Gastroesophageal sphincter (tissue), 3 donors: ENCODE measurements around the gene CFAP97D2.

ENCODE experiments used
- CTCF ChIP-seq, 4 experiments: fragments of 200-600 bp in 2 of 4; fragments of 450-650 bp in 2 of 4; sonication (generic) in 1 of 4; IDR thresholded peaks; one replicate each; pipeline ENCODE4 v1.5.1; 2017 to 2019; ENCODE audit warnings: antibody characterized with exemption in 4 of 4, mild to moderate bottlenecking in 2 of 4, moderate library complexity in 2 of 4
- EP300 ChIP-seq: sonication (generic); formaldehyde crosslinking; IDR thresholded peaks from one replicate; pipeline ENCODE4 v1.6.1; 2017; ENCODE audit warnings: antibody characterized with exemption, mild to moderate bottlenecking
- POLR2A ChIP-seq, 2 donors: fragments of 450-650 bp; IDR thresholded peaks; one replicate each; pipeline ENCODE4 v1.6.1; 2017; ENCODE audit warnings: antibody characterized with exemption in 2 of 2, mild to moderate bottlenecking in 2 of 2, moderate library complexity in 1 of 2
- POLR2AphosphoS5 ChIP-seq: sonication (generic); formaldehyde crosslinking; IDR thresholded peaks from one replicate; pipeline ENCODE4 v1.6.1; 2017; ENCODE audit warnings: antibody characterized with exemption

DNA sequence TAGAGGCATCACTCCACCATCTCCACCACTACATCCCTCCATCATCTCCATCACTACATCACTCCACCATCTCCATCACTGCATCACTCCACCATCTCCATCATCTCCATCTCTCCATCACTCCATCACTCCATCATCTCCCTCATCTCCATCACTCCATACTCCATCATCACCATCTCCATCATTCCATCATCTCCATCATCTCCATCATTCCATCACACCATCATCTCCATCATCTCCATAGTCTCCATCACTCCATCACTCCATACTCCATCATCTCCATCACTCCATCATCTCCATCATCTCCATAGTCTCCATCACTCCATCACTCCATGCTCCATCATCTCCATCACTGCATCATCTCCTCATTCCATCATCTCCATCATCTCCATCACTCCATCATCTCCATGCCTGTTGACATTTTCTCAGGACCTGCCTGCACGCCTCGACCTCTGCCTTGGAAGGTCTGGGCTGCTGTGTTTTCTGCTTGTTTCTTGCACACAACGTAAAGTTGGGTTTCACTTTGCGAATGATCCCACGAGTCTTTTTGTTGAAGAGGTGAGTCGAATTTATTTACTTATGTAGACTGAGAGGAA, 25.5 kb upstream of the CFAP97D2 start:
- no peak for TF ChIP-seq POLR2A (IDR thresholded peaks at IDR 0.05)
- no peak for TF ChIP-seq CTCF (IDR thresholded peaks at IDR 0.05)
- TF ChIP-seq POLR2AphosphoS5: no peak
- TF ChIP-seq EP300: no peak
